GM12878 (cell line): ENCODE results near the gene FOXP1. TPM values are rescaled to one million over a fixed set of nuclear protein-coding genes. Genes with fewer than 3 reads are reported as not detected.

Source experiments
- ATAC-seq: fragments of 200-7000 bp; cut with Tn5 transposase; 3 replicates; pipeline ENCODE4 v1.9.1; 2020; ENCODE audit warnings: mild to moderate bottlenecking, moderate library complexity
- BruUV-seq: library from RNA; stranded (reverse); fragments of 400-500 nt; replicated peaks from 2 replicates; lab custom pipeline; 2021; lab: Mats Ljungman, UMichigan
- CTCF ChIA-PET: fragments of 300-600 bp; sonication (Branson Sonifier 250); formaldehyde crosslinking; extraction: SDS; loops from one replicate; lab custom pipeline; 2021; ENCODE audit warnings: inconsistent platforms; lab: Yijun Ruan, JAX
- POLR2A ChIA-PET: fragments of 350-600 bp; formaldehyde crosslinking; extraction: SDS; loops from one replicate; lab custom pipeline; 2021; ENCODE audit warnings: inconsistent platforms; lab: Charles Lee
- RAD21 ChIA-PET: fragments of 300-600 bp; sonication (Branson Sonifier 250); formaldehyde crosslinking; loops from one replicate; lab custom pipeline; 2023; ENCODE audit warnings: antibody characterized with exemption; ENCODE audit not compliant: unreplicated experiment; lab: Charles Lee
- SMC1A ChIA-PET: fragments of 300-600 bp; sonication (Branson Sonifier 250); formaldehyde crosslinking; loops from one replicate; lab custom pipeline; 2023; ENCODE audit not compliant: unreplicated experiment, uncharacterized antibody; lab: Charles Lee
- DNase-seq: peaks from one replicate; pipeline ENCODE4 v3.0.0-alpha.2; 2011; ENCODE audit warnings: low read depth, low spot score
- FAIRE-seq: peaks from 3 replicates; lab custom pipeline; 2011; peaks lifted over from hg19 to GRCh38; lab: Jason Lieb, UNC
- H2AFZ ChIP-seq: 2 replicates; pipeline ENCODE4 v1.6.0; 2011; ENCODE audit warnings: low read depth, low read length, control low read depth; ENCODE audit not compliant: control insufficient read depth
- H3K27ac ChIP-seq: 2 replicates; pipeline ENCODE4 v1.5.1; 2011; ENCODE audit warnings: control low read depth; ENCODE audit not compliant: control insufficient read depth, insufficient read depth
- H3K27me3 ChIP-seq, 2 experiments: replicated peaks in 1 of 2; 2 replicates each; pipeline versions ENCODE4 v1.6.0 to v1.6.1; 2011; ENCODE audit warnings: low read length in 1 of 2; ENCODE audit not compliant: control insufficient read depth in 2 of 2, insufficient read depth in 2 of 2
- H3K36me3 ChIP-seq, 2 experiments: 2 replicates each; pipeline ENCODE4 v1.5.1; 2011; ENCODE audit warnings: low read length in 1 of 2; ENCODE audit not compliant: control insufficient read depth in 2 of 2, insufficient read depth in 2 of 2
- H3K4me1 ChIP-seq: 2 replicates; pipeline ENCODE4 v1.6.1; 2011; ENCODE audit warnings: mild to moderate bottlenecking, low read length, moderate library complexity, mixed read lengths; ENCODE audit not compliant: control insufficient read depth, insufficient read depth
- H3K4me2 ChIP-seq: 2 replicates; pipeline ENCODE4 v1.6.0; 2011; ENCODE audit warnings: control low read depth; ENCODE audit not compliant: control insufficient read depth, insufficient read depth
- H3K4me3 ChIP-seq: fragments of 200-600 bp; sonication (generic); 2 replicates; pipeline ENCODE4 v1.5.1; 2016
- H3K79me2 ChIP-seq: 2 replicates; pipeline ENCODE4 v1.6.0; 2011; ENCODE audit warnings: low read length; ENCODE audit not compliant: control insufficient read depth, insufficient read depth
- H3K9ac ChIP-seq: 2 replicates; pipeline ENCODE4 v1.8.0; 2011; ENCODE audit warnings: low read length, control low read depth, mixed read lengths; ENCODE audit not compliant: control insufficient read depth, insufficient read depth
- H3K9me3 ChIP-seq: replicated peaks from 3 replicates; pipeline ENCODE4 v1.5.1; 2011; ENCODE audit warnings: mild to moderate bottlenecking, low read length; ENCODE audit not compliant: control insufficient read depth, insufficient read depth
- H4K20me1 ChIP-seq: 2 replicates; pipeline ENCODE4 v1.6.0; 2011; ENCODE audit not compliant: control insufficient read depth, insufficient read depth
- CBX5 ChIP-seq: sonication (generic); IDR thresholded peaks from 2 replicates; pipeline ENCODE4 v1.6.1; 2016; ENCODE audit warnings: low read depth, moderate library complexity, mild to moderate bottlenecking, inconsistent platforms
- CEBPZ ChIP-seq: fragments of 150-350 bp; IDR thresholded peaks from 2 replicates; pipeline ENCODE4 v1.6.1; 2016; ENCODE audit warnings: low read depth, low read length
- GABPA ChIP-seq: IDR thresholded peaks from 2 replicates; pipeline ENCODE4 v1.6.1; 2014; ENCODE audit warnings: antibody characterized with exemption, low read depth, mild to moderate bottlenecking, inconsistent platforms
- HDAC2 ChIP-seq: fragments of 200-600 bp; sonication (generic); IDR thresholded peaks from 2 replicates; pipeline ENCODE4 v1.6.1; 2017
- MLLT1 ChIP-seq: fragments of 450-650 bp; IDR thresholded peaks from 2 replicates; pipeline ENCODE4 v1.6.1; 2016; ENCODE audit warnings: mild to moderate bottlenecking
- POLR2AphosphoS5 ChIP-seq: IDR thresholded peaks from 2 replicates; pipeline ENCODE4 v1.6.1; 2011; ENCODE audit warnings: mild to moderate bottlenecking, low read length, inconsistent platforms
- POU2F2 ChIP-seq: IDR thresholded peaks from 3 replicates; pipeline ENCODE4 v1.6.1; 2011; ENCODE audit warnings: low read depth, mild to moderate bottlenecking, low read length, borderline replicate concordance
- RBBP5 ChIP-seq: fragments of 200-600 bp; sonication (generic); conservative IDR thresholded peaks from 2 replicates; pipeline ENCODE4 v1.6.1; 2016
- SIN3A ChIP-seq: IDR thresholded peaks from 2 replicates; pipeline ENCODE4 v1.6.1; 2012; ENCODE audit warnings: low read depth, low read length, improper control_type of control experiment
- SKIL ChIP-seq: fragments of 450-650 bp; IDR thresholded peaks from 2 replicates; pipeline ENCODE4 v1.6.1; 2017; ENCODE audit warnings: mild to moderate bottlenecking, low read depth, inconsistent platforms; ENCODE audit not compliant: poor library complexity, severe bottlenecking
- SUPT20H ChIP-seq: IDR thresholded peaks from 2 replicates; pipeline ENCODE4 v1.6.1; 2011; ENCODE audit warnings: low read depth, mild to moderate bottlenecking, low read length, moderate library complexity, borderline replicate concordance; ENCODE audit not compliant: control insufficient read depth
- WGBS: methylation state at CpG from one replicate; pipeline ENCODE4 v1.1.6; 2016; ENCODE audit warnings: low lambda C conversion rate; ENCODE audit not compliant: insufficient replicate concordance, insufficient coverage; ENCODE audit errors: missing lambda C conversion rate; 5-methylcytosine and 5-hydroxymethylcytosine counted together
- in situ Hi-C: fragments of 300-500 bp; cut with MboI; formaldehyde crosslinking; loops from 9 replicates; pipeline ENCODE4 v1.14.3; 2018; ENCODE audit warnings: mixed read lengths
- intact Hi-C: fragments of 100-400 bp; cut with micrococcal nuclease; formaldehyde crosslinking; loops from one replicate; pipeline ENCODE4 v1.14.2; 2022; ENCODE audit not compliant: unreplicated experiment
- polyA plus RNA-seq, 11 experiments: library from polyadenylated mRNA; depleted of rRNA in 4 of 11; unstranded in 6 of 11; stranded (reverse) in 5 of 11; fragments of >200 nt; fragmentation: Nextera tagmentation in 4 of 11; fragmentation: Illumina TruSeq in 1 of 11; extraction: Ambion mirVana in 4 of 11; extraction: Trizol in 1 of 11; gene quantifications; 1 replicate in 1 of 11; 2 replicates in 10 of 11; pipeline versions ENCODE4 v1.2.1 to v1.2.3, GENCODE V29; 2011 to 2016; ENCODE audit warnings: inconsistent platforms in 2 of 11, missing spikeins in 2 of 11, low read depth in 1 of 11
- total RNA-seq, 4 experiments: library from RNA; depleted of rRNA in 3 of 4; stranded (reverse); fragments of >200 nt in 3 of 4; fragmentation: Illumina TruSeq in 1 of 4; extraction: Trizol in 1 of 4; gene quantifications; 2 replicates each; pipeline versions ENCODE4 v1.2.1 to v1.2.3, GENCODE V29; 2013 to 2021
- TF ChIP-seq, protein P1 (sequence below): fragments of 450-650 bp; IDR thresholded peaks from 2 replicates; pipeline ENCODE4 v1.6.1; 2014; ENCODE audit warnings: mild to moderate bottlenecking

The FOXP1 gene
- total and polyA plus RNA-seq, 10 of the 15 experiments (the other 5 are each of a cell fraction or from before 2014, with no cell fraction given) = 0.05 to 1.6 (median 0.20) TPM; not detected in 1

DNA sequence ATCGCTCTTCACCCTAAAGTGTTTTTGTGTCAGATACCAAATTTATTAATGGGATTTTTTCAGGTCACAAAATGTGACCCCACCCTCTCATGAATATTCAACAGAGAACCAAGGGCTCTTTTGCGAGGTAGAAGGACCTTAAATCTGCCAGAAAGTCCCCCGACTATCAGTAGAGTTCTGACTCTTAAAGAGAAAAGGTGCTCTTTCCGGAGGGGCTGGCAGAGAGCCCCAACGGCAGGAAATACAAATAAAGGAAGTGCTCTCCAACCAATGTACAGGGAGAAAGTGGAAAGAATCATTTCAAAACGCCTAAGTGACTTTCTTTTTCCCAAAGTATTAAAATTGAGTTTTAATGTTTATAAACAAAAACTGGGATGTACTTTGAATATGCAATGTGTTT lies 517.2 kb downstream of the FOXP1 start:
- no peaks in the 10 kb centered on the region; the same call in 2 of the 3 replicates for H3K9me3 ChIP-seq
- ChIA-PET RAD21 (no interaction called here), POLR2A (no interaction called here), CTCF (no interaction called here), SMC1A (no interaction called here)
- ATAC-seq (no peak), FAIRE-seq (no peak), DNase-seq (no peak)
- H2AFZ ChIP-seq = no peak overlapping the region
- H3K4me3 ChIP-seq = no peak overlapping the region
- H4K20me1 ChIP-seq = no peaks in the 10 kb centered on the region
- H3K9ac ChIP-seq = no peak overlapping the region
- 24% methylated on average over 6 of the region's 6 CpGs for WGBS
- H3K27ac ChIP-seq = no peak overlapping the region
- H3K4me1 ChIP-seq = peaks cover 8% of the 10 kb centered on the region; the same call in 1 of the 2 replicates
- H3K4me2 ChIP-seq = no peak overlapping the region
- H3K36me3 ChIP-seq = no peaks in the 10 kb centered on the region
- peaks cover 7 to 12% of the 10 kb centered on the region in 2 experiments; a peak in 3 of 4 replicates for H3K27me3 ChIP-seq
- in situ Hi-C loops = no loop called here
- intact Hi-C loops = loop anchor here (5.0 kb wide), 1 partner anchor 514 kb away; no protein-coding TSS in a partner anchor
- TF ChIP-seq POLR2AphosphoS5 (no peak), POU2F2 (no peak), HDAC2 (no peak), GABPA (no peak), RBBP5 (no peak), SIN3A (no peak), SKIL (no peak), SUPT20H (no peak), CBX5 (no peak), CEBPZ (no peak), MLLT1 (no peak)
- TF ChIP-seq, protein P1, sequence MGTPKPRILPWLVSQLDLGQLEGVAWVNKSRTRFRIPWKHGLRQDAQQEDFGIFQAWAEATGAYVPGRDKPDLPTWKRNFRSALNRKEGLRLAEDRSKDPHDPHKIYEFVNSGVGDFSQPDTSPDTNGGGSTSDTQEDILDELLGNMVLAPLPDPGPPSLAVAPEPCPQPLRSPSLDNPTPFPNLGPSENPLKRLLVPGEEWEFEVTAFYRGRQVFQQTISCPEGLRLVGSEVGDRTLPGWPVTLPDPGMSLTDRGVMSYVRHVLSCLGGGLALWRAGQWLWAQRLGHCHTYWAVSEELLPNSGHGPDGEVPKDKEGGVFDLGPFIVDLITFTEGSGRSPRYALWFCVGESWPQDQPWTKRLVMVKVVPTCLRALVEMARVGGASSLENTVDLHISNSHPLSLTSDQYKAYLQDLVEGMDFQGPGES = no peak
- TF ChIP-seq, all 136 proteins: peak for 0
- no TSS peak for BruUV-seq
- no peaks in the 10 kb centered on the region for H3K79me2 ChIP-seq
